HTERT RPE-1 (cell line): ENCODE results near the gene ZNF143.
"Not testable (repeated sequence)": the region's sequence is repeated elsewhere in the genome, so short reads cannot be mapped to it uniquely, and the experiment has no call there.

ENCODE experiments used
- in situ Hi-C: fragments of 300-500 bp; cut with MboI; formaldehyde crosslinking; loops from 4 replicates; pipeline ENCODE4 v1.14.3; 2020; ENCODE audit warnings: low sequenced_read_pairs

The ZNF143 gene

GRCh38 chr11:9535189-9535781 lies 74.5 kb downstream of the ZNF143 start:
- in situ Hi-C loops = no loop called here

GRCh38 chr11:9538548-9538947 lies 77.7 kb downstream of the ZNF143 start:
- in situ Hi-C loops = no loop called here

DNA sequence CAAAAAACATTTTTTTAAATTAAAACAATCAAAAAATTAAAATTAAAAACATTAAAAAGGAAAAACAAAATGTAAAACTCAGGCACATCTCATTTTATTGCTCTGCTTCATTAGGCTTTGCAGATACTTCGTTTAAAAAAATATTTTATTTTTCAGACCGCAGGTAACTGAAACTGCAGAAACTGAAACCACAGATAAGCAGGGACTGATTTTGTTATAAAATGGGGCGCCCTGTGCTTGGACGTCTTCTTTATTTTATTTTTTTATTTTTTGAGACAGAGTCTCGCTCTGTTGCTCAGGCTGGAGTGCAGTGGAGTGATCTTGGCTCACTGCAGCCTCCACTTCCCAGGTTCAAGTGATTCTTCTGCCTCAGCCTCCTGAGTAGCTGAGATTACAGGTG lies 88.4 kb downstream of the ZNF143 start:
- in situ Hi-C loops = not testable (repeated sequence)

GRCh38 chr11:9550191-9550628 lies 89.4 kb downstream of the ZNF143 start:
- in situ Hi-C loops = no loop called here

DNA sequence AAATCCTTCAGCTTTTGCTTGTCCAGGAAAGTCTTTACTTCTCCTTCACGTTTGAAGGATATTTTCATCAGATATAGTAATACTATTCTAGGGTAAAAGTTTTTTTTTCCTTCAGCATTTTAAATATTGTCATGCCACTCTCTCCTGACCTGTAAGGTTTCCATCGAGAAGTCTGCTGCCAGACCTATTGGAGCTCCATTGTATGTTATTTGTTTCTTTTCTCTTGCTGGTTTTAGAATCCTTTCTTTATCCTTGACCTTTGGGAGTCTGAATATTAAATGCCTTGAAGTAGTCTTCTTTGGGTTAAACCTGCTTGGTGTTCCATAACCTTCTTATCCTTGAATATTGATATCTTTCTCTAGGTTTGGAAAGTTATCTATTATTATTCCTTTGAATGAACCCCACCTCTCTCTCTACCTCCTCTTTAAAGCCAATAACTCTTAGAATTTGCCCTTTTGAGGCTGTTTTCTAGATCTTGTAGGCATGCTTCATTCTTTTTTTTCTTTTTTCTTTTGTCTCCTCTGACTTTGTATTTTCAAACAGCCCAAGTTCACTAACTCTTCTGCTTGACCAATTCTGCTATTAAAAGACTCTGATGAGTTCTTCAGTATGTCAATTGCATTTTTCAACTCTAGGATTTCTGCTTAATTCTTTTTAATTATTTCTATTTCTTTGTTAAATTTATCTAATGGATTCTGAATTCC lies 100.6 kb downstream of the ZNF143 start:
- in situ Hi-C loops = no loop called here

- in situ Hi-C loops = no loop called here
Measured at GRCh38 chr11:9562716-9563115, 101.9 kb downstream of the ZNF143 start.

- in situ Hi-C loops = no loop called here
Measured at GRCh38 chr11:9563196-9563730, 102.5 kb downstream of the ZNF143 start.

- in situ Hi-C loops = no loop called here
Measured at GRCh38 chr11:9565822-9566560, 105.2 kb downstream of the ZNF143 start.

DNA sequence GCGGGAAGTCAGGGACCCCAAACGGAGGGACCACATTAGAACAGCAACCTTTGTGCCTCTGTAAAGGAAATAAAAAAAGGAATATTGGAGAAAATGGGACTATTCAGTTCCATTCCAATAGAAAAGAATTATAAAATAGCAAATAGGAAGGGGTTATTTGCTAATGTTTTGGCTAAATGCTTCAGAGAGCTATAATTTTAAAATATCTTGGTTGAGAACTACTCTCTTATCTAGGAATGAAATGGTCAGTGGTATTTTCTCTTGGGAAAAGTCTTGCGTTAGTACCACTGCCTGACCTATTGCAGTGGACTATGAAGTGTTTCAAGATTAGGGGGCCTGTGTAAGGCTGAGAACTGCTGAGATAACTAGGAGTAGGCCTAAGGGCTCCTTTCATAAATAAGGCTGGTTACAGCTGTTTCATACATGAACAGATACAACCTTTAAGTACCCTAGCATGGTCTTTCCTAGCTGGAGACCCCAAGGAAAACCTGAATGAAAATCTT lies 105.8 kb downstream of the ZNF143 start:
- in situ Hi-C loops = no loop called here

GRCh38 chr11:9567401-9567800 lies 106.6 kb downstream of the ZNF143 start:
- in situ Hi-C loops = no loop called here

- in situ Hi-C loops = no loop called here
Measured at GRCh38 chr11:9568161-9568853, 107.5 kb downstream of the ZNF143 start.

GRCh38 chr11:9568854-9569587 lies 108.2 kb downstream of the ZNF143 start:
- in situ Hi-C loops = no loop called here

DNA sequence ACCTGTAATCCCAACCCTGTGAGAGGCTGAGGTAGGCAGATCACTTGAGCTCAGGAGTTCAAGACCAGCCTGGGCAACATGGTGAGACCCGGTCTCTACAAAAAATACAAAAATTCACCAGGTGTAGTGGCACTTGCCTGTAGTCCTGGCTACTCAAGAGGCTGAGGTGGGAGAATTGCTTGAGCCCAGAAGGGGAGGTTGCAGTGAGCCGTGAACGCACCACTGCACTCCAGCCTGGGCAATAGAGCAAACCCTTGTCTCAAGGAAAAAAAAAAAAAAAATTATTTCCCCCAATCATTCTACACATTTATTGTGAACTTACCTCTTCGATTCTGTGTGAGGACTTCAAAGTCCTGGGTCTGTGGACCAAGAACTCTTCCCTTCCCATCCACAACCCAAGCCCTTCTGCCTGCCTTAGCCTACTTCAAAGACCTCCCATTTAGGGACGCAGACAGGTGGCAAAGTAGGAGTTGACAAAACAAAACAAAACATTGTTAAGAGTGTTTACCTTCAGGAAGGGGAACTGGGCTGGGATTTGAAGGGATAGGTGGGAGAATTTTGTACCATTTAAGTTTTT lies 108.9 kb downstream of the ZNF143 start:
- in situ Hi-C loops = no loop called here

DNA sequence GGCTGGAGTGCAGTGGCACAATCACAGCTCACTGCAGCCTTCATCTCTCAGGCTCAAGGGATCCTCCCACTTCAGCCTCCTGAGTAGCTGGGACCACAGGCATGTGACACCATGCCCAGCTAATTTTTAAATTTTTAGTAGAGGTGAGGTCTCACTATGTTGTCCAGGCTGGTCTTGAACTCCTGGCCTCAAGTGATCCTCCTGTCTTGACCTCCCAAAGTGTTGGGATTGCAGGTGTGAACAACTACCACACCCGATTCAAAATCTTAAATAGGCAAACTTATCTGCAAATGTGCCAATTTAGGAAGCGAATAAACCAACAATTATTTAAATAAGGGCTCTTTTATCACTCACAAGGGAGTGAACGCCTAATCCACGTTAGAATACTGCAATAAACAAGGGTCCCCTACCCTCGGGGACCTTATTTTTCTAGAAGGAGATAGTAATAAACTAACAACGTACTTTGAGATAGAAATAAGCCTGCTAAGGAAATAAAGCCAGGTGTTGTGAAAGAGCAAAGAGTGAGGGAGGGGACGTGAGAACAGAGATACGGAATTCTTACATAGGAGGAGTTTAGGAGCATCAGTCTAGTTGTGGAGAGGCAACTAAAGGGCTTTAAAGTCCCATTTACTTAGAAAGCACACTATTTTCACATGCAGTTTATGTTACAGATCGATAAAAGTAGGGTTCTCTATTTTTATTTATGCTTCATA lies 109.7 kb downstream of the ZNF143 start:
- in situ Hi-C loops = no loop called here

GRCh38 chr11:9571071-9571762 lies 110.4 kb downstream of the ZNF143 start:
- in situ Hi-C loops = no loop called here

GRCh38 chr11:9571763-9572115 lies 110.9 kb downstream of the ZNF143 start:
- in situ Hi-C loops = no loop called here

DNA sequence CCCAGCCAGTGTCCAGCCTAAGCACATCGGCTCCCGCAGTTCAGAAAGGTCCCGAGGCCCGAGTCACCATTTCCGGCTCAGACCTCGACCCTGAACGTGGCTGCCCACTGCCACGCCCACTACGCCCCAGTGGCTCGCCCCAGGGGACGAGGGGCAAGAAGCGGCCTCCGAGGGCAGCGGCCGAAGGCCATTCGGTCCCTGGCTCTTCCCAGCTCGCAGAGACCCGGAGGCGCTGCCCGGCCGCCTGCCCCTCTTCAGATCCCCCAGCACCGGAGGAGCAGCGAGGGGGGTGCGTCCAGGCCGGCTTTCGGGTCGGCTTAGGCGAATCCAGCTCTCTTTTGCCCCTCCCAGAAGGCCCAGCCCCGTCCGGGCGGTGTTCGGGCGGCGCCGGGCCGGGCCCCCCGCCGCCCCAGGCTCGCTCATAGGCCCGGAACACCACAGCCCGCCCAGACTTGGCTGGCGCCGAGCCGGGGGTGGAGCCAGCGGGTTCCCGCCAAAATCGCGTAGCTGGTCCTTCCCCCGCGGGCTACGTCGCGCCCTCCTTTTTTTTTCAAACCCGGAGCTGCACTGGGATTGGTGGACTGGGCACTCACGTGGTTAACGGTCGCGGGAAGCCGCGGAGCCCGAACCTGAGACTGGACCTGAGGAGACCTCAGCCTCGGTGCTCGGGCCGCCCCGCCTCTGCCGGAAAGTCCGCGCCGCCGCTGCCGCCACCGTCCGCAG lies 112.4 kb downstream of the ZNF143 start, which contains the start of gene WEE1:
WEE1 (plus strand) TSS at position 619 of the 723 bp plus-strand sequence. CDS start 264 bp downstream, outside the sequence.
- in situ Hi-C loops = no loop called here
